ENCODE measurements around the gene SURF4. TPM values are rescaled to one million over a fixed set of nuclear protein-coding genes. Genes with fewer than 3 reads are reported as not detected.
"Not testable (repeated sequence)": the region's sequence is repeated elsewhere in the genome, so short reads cannot be mapped to it uniquely, and the experiment has no call there.

Gene SURF4
- total RNA-seq, 1 donor from 2014 or later: 188 TPM

- H3K27me3 ChIP-seq (ENCODE audit: control insufficient read depth, insufficient read depth, low read length): no peaks in the 10 kb centered on the region
- no peak for DNase-seq (ENCODE audit: low read depth)
- no peak overlapping the region for H3K4me3 ChIP-seq (ENCODE audit: low read depth, low read length)
- H3K36me3 ChIP-seq (ENCODE audit: control insufficient read depth, insufficient read depth, low read length): peaks cover 1% of the 10 kb centered on the region
- TF ChIP-seq CTCF (IDR thresholded peaks at IDR 0.05; ENCODE audit: insufficient read depth, low read length, poor library complexity, severe bottlenecking): no peak
Observed at GRCh38 chr9:133340916-133341315, 34.9 kb downstream of the SURF4 start.

- Histone ChIP-seq H3K27me3 (ENCODE audit: control insufficient read depth, insufficient read depth, low read length) (no peaks in the 10 kb centered on the region), H3K36me3 (ENCODE audit: control insufficient read depth, insufficient read depth, low read length) (peaks cover 1% of the 10 kb centered on the region), H3K4me3 (ENCODE audit: low read depth, low read length) (no peak overlapping the region)
- DNase-seq (ENCODE audit: low read depth): no peak
- no peak for TF ChIP-seq CTCF (IDR thresholded peaks at IDR 0.05; ENCODE audit: insufficient read depth, low read length, poor library complexity, severe bottlenecking)
Observed at GRCh38 chr9:133340256-133340655, 35.6 kb downstream of the SURF4 start.

DNA sequence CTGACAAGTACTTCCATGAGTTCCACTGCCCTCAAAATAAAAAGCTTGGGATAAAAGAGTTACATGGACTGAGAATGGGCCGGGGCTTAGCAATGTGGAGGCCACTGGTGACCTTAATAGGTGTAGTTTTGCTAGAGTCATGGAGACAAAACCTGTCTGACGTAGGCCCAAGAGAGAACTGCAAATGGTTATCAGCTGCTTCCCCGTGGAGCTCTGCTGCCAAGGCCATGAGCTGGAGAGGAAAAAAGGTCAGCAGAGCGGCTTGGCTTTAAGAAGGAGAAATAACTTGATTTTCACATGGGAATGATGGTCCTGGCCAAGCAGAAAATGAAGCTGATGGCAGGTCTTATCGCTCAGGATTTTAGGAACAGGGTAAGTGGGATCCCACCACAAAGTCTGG, 36.2 kb downstream of the SURF4 start:
- no peak for TF ChIP-seq CTCF (IDR thresholded peaks at IDR 0.05; ENCODE audit: insufficient read depth, low read length, poor library complexity, severe bottlenecking)
- peaks cover 1% of the 10 kb centered on the region for H3K36me3 ChIP-seq (ENCODE audit: control insufficient read depth, insufficient read depth, low read length)
- H3K4me3 ChIP-seq (ENCODE audit: low read depth, low read length): no peak overlapping the region

DNA sequence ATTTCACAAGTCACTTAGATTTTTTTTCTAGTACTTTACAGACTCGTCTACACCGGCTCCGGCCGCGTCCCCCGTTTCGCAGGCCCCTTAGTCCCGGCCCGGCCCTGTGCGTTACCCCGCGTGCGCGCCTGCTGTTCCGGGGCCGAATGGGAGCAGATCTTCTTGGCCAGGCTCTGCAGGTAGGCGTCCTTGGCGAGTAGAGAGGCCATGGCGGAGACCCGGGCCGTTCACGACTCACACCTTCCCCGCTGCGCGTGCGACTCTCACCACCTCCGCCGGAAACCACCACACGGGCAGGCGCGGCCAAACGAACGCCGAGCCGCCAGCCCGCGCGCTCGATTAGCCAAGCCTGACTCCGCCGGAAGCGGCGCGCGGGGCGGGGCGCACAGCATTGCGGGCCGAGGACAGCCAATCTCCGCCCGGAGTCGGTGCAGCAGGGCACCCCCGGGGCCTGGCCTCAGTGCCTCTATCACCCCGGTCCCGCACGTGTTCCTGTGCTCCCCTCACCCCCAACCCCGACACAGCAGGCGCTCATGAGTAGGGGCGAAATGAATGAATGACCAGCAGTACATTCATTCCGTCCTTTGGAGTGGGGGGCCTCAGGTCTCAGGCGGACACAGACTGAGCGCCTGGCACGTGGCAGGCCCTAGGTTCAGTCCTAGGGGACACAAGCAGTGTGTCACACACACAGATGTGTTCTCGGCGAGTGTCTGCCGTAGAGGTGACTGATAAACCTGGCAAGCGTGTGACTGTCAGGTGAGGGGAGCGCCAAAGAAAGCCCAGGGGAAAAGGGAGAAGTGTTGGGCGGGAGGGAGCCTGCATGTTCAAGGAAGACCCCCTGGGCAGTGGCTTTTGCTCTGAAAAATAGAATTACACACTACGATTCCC, 39.7 kb downstream of the SURF4 start, which contains the start of gene SURF6:
Gene SURF6, minus strand, starts transcription at position 265 of the 888 bp plus-strand sequence. Its CDS starts 56 bp downstream, at position 209.
- peak within 1 kb of the TSS; percentile 96 for H3K4me3 ChIP-seq (ENCODE audit: low read depth, low read length)
- DNase-seq (ENCODE audit: low read depth): peak; percentile 42
- H3K27me3 ChIP-seq (ENCODE audit: control insufficient read depth, insufficient read depth, low read length): no peaks in the 10 kb centered on the region
- peaks cover 11% of the 10 kb centered on the region for H3K36me3 ChIP-seq (ENCODE audit: control insufficient read depth, insufficient read depth, low read length)
- no peak for TF ChIP-seq CTCF (IDR thresholded peaks at IDR 0.05; ENCODE audit: insufficient read depth, low read length, poor library complexity, severe bottlenecking)

More for the DNA sequence above, 36.2 kb downstream of the SURF4 start:
- H3K27me3 ChIP-seq (ENCODE audit: control insufficient read depth, insufficient read depth, low read length): no peaks in the 10 kb centered on the region
- DNase-seq (ENCODE audit: low read depth): no peak

DNA sequence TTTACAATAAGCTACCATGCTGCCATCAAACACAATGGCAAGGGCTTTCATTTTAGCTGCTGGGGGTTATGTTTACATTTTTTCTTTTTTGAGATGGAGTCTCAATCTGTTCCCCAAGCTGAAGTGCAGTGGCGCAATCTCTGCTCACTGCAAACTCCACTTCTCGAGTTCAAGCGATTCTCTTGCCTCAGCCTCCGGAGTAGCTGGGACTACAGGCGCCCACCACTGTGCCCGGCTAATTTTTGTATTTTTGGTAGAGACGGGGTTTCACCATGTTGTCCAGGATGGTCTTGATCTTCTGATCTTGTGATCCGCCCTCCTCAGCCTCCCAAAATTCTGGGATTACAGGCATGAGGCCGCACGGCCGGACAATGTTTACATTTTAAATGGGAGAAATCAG, 41.0 kb downstream of the SURF4 start:
- H3K36me3 ChIP-seq (ENCODE audit: control insufficient read depth, insufficient read depth, low read length): peaks cover 11% of the 10 kb centered on the region
- DNase-seq (ENCODE audit: low read depth); H3K27me3 ChIP-seq (ENCODE audit: control insufficient read depth, insufficient read depth, low read length): not testable (repeated sequence)
- peak overlapping the region; percentile 96 for H3K4me3 ChIP-seq (ENCODE audit: low read depth, low read length)

GRCh38 chr9:133334161-133334560, 41.7 kb downstream of the SURF4 start:
- DNase-seq (ENCODE audit: low read depth): no peak
- no peak overlapping the region for H3K4me3 ChIP-seq (ENCODE audit: low read depth, low read length)
- TF ChIP-seq CTCF (IDR thresholded peaks at IDR 0.05; ENCODE audit: insufficient read depth, low read length, poor library complexity, severe bottlenecking): no peak
- no peaks in the 10 kb centered on the region for H3K27me3 ChIP-seq (ENCODE audit: control insufficient read depth, insufficient read depth, low read length)
- peaks cover 11% of the 10 kb centered on the region for H3K36me3 ChIP-seq (ENCODE audit: control insufficient read depth, insufficient read depth, low read length)
